Upper lobe of right lung (tissue), 1 donor: ENCODE results near the gene CAPN11. TPM values are rescaled to one million over a fixed set of nuclear protein-coding genes. Genes with fewer than 3 reads are reported as not detected.

Experiments
- ATAC-seq: fragments of 200-7000 bp; cut with Tn5 transposase; one replicate; pipeline ENCODE4 v1.9.1; 2020; ENCODE audit warnings: mild to moderate bottlenecking, moderate library complexity
- DNase-seq: peaks from one replicate; pipeline ENCODE4 v3.0.0-alpha.2; 2020
- H3K27ac ChIP-seq: fragments of 200-600 bp; one replicate; pipeline ENCODE4 v1.8.0; 2022
- H3K27me3 ChIP-seq: fragments of 200-600 bp; one replicate; pipeline ENCODE4 v1.8.0; 2022; ENCODE audit warnings: mild to moderate bottlenecking
- H3K36me3 ChIP-seq: fragments of 200-600 bp; one replicate; pipeline ENCODE4 v1.8.0; 2022
- H3K4me1 ChIP-seq: fragments of 200-600 bp; one replicate; pipeline ENCODE4 v1.8.0; 2022
- H3K4me3 ChIP-seq: fragments of 200-600 bp; one replicate; pipeline ENCODE4 v1.8.0; 2022; ENCODE audit warnings: mild to moderate bottlenecking
- H3K9me3 ChIP-seq: fragments of 200-600 bp; one replicate; pipeline ENCODE4 v1.8.0; 2022
- CTCF ChIP-seq: fragments of 200-600 bp; IDR thresholded peaks from one replicate; pipeline ENCODE4 v1.8.0; 2022; ENCODE audit warnings: antibody characterized with exemption
- intact Hi-C: fragments of 100-400 bp; cut with DNase I; formaldehyde crosslinking; loops from one replicate; pipeline ENCODE4 v1.11.0; 2022
- long read RNA-seq: library from polyadenylated mRNA; unstranded; transcript quantifications from one replicate; pipeline ENCODE4 v2.0.0, GENCODE V29; 2021
- total RNA-seq: library from RNA; stranded (reverse); fragmentation: NEBNext Ultra II Directional; extraction: Animal tissue kit (Norgen Biotek cat#: 25700); gene quantifications from one replicate; pipeline ENCODE4 v1.2.1, GENCODE V29; 2021
- donor health status: DM: no; HTN: yes; CAD: no; lungs with severe emphysema.

The CAPN11 gene
- 1.6 TPM for total RNA-seq
- long read RNA-seq, partial matches to known transcripts = 1 of 7 reads
- long read RNA-seq, other reads (novel, unspliced or antisense) = 6 of 7 reads

- ATAC-seq = no peak
Observed at GRCh38 chr6:44158770-44159228, at the start of gene CAPN11. Gene CAPN11 (plus strand): TSS chr6:44158820. CDS start chr6:44158849, 29 bp downstream.

GRCh38 chr6:44109212-44109611, 49.4 kb upstream of the CAPN11 start:
- intact Hi-C loops = no loop called here

More at GRCh38 chr6:44158770-44159228, at the start of gene CAPN11:
- Histone ChIP-seq H3K4me1 (no peaks in the 10 kb centered on the region), H3K9me3 (no peaks in the 10 kb centered on the region), H3K27me3 (peaks cover 5% of the 10 kb centered on the region), H3K27ac (no peak within 1 kb of the TSS), H3K36me3 (peaks cover 3% of the 10 kb centered on the region), H3K4me3 (no peak within 1 kb of the TSS)
- TF ChIP-seq CTCF = no peak
- no peak for DNase-seq
- intact Hi-C loops = no loop called here

DNA sequence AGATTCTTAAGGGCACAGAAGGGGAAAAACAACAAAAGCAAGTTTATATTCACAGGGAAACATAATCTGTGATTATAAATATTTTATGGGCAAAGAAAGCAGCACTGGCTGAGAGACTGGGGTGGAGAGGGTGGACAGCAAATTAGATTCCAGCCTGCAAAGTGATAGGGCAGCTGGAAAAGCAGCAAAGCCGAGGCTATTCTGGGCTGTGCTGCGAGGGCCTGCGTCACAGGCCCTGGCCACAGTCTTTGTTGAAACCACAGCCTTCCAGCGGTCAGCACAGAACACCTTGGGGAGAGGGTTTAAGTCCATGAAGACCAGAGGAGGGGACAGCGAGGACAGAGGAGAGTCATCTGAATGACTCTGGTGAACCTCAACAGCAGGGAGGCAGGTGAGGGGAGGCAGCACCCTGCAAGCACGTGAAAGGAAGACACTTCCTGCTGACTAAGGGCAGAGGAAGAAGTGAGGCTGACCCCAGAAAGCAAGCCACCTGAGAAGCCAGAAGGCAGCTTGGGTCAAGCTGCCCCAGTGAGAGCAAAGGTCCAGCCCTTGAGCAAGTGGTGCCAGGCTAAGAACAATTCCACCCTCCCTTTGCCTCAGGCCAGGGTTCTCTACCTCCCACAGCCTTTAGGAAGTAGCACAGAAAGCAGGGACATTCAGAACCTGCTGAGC, 48.5 kb upstream of the CAPN11 start:
- Histone ChIP-seq H3K27ac (no peak overlapping the region), H3K9me3 (no peaks in the 10 kb centered on the region), H3K36me3 (peaks cover 79% of the 10 kb centered on the region), H3K4me3 (no peak overlapping the region), H3K4me1 (peaks cover 17% of the 10 kb centered on the region), H3K27me3 (no peaks in the 10 kb centered on the region)
- DNase-seq = no peak
- intact Hi-C loops = no loop called here
- no peak for TF ChIP-seq CTCF
- ATAC-seq = no peak

More at GRCh38 chr6:44109212-44109611, 49.4 kb upstream of the CAPN11 start:
- no peak for ATAC-seq
- H3K36me3 ChIP-seq = peaks cover 69% of the 10 kb centered on the region
- H3K27me3 ChIP-seq = no peaks in the 10 kb centered on the region
- no peak for DNase-seq
- H3K9me3 ChIP-seq = no peaks in the 10 kb centered on the region
- H3K4me3 ChIP-seq = no peak overlapping the region
- TF ChIP-seq CTCF = no peak
- H3K27ac ChIP-seq = no peak overlapping the region
- H3K4me1 ChIP-seq = peaks cover 26% of the 10 kb centered on the region

DNA sequence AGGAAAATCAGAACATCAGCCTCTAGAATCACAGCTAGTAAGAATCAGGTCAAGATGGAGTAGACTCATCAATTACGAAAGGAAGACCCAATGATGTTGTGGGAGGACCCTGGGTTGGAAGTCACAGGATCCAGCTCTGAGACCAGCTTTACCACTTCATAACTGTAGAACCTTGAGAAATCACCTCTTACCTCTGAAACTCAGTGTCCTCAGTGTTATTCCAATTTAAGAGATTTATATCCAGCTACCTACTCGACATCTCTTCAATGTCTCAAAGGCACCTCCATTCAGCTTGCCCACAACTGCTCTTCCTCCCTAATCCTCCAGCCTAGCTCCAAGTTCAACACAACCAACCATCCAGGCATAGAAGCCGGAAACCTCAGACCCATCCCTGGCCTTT, 47.7 kb upstream of the CAPN11 start:
- DNase-seq (no peak), ATAC-seq (no peak)
- intact Hi-C loops = no loop called here
- TF ChIP-seq CTCF = no peak
- Histone ChIP-seq H3K4me3 (no peak overlapping the region), H3K9me3 (no peaks in the 10 kb centered on the region), H3K4me1 (peaks cover 16% of the 10 kb centered on the region), H3K27me3 (no peaks in the 10 kb centered on the region), H3K27ac (no peak overlapping the region), H3K36me3 (peaks cover 84% of the 10 kb centered on the region)

DNA sequence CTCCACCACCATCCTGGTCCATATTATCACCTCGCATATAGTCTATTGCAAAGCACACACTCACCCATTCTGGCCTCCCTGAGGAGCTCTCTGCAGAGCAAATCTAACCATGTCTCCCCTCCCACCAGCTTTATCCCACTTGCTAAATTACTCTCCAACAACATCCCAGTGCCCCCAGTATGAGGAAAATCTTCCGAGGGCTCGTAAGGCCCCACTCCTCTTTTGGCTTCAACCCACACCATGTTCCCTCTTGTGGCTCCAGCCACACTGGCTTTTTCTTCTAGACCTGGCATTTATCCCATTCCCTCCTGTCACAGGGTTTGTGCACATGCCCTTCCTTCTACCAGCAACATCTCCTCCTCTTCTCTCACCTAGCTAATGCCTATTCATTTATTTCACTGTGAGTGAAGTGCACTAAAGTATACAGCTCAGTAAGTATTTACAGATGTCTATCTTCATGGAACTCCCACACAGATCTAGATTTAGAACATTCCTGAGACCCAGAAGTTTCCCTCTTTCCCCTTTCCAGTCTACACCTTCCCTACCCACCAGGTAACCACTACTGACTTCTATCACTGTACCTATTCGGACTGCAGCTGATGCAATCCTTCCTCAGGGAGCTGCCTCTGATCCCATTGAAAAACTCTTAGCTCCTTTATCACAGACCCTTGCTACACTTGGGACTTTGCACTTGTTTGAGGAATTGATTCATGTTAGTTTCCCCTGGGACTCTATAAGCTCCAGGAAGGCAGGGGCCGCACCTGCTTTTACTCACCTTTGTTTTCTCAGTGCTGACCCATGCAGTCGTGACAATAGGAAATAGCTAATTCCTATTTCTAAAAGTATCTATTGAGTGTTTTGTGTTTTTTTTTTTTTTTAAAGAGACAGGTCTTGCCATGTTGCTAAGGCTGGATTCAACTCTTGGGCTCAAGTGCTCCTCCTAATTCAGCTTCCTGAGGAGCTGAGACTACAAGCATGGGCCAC, 46.9 kb upstream of the CAPN11 start:
- H3K36me3 ChIP-seq = peaks cover 80% of the 10 kb centered on the region

More for the DNA sequence above, 46.9 kb upstream of the CAPN11 start:
- peaks cover 21% of the 10 kb centered on the region for H3K4me1 ChIP-seq
- H3K9me3 ChIP-seq = no peaks in the 10 kb centered on the region
- H3K27me3 ChIP-seq = no peaks in the 10 kb centered on the region
- intact Hi-C loops = no loop called here
- no peak for DNase-seq
- H3K4me3 ChIP-seq = no peak overlapping the region
- peak; percentile 27 for ATAC-seq
- no peak overlapping the region for H3K27ac ChIP-seq
- TF ChIP-seq CTCF = no peak
